ENCODE results near the gene ANKFN1. TPM values are rescaled to one million over a fixed set of nuclear protein-coding genes. Genes with fewer than 3 reads are reported as not detected.

Gene ANKFN1
- total and polyA plus RNA-seq, 2 donors from 2014 or later: 0.19 TPM; not detected in 1

GRCh38 chr17:56144223-56144622, 9.1 kb upstream of the ANKFN1 start:
- intact Hi-C loops (cut with DNase I): no loop called here
- no peak for FAIRE-seq
- Histone ChIP-seq H3K9me3 (ENCODE audit: control insufficient read depth in 2 of 3, insufficient read depth in 1 of 3, low read length in 3 of 3) (no peaks in the 10 kb centered on the region), H3K9ac (ENCODE audit: low read length in 3 of 3) (no peak overlapping the region), H3K36me3 (ENCODE audit: control insufficient read depth in 2 of 3, insufficient read depth in 3 of 3, low read length in 3 of 3) (no peaks in the 10 kb centered on the region), H3K27ac (ENCODE audit: low read depth in 2 of 2, low read length in 2 of 2) (no peak overlapping the region), H3K4me3 (ENCODE audit: low read length in 3 of 3) (no peak overlapping the region), H3K4me1 (ENCODE audit: control insufficient read depth in 2 of 3, insufficient read depth in 2 of 3, low read depth in 1 of 3, low read length in 3 of 3) (peaks cover 0 to 4% (median 4%) of the 10 kb centered on the region in 3 donors), H3K27me3 (ENCODE audit: control insufficient read depth, insufficient read depth, low read length) (no peaks in the 10 kb centered on the region)
- peak in 1 of 5 donors; percentile 25 for DNase-seq
- TF ChIP-seq, protein P1, sequence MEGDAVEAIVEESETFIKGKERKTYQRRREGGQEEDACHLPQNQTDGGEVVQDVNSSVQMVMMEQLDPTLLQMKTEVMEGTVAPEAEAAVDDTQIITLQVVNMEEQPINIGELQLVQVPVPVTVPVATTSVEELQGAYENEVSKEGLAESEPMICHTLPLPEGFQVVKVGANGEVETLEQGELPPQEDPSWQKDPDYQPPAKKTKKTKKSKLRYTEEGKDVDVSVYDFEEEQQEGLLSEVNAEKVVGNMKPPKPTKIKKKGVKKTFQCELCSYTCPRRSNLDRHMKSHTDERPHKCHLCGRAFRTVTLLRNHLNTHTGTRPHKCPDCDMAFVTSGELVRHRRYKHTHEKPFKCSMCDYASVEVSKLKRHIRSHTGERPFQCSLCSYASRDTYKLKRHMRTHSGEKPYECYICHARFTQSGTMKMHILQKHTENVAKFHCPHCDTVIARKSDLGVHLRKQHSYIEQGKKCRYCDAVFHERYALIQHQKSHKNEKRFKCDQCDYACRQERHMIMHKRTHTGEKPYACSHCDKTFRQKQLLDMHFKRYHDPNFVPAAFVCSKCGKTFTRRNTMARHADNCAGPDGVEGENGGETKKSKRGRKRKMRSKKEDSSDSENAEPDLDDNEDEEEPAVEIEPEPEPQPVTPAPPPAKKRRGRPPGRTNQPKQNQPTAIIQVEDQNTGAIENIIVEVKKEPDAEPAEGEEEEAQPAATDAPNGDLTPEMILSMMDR (IDR thresholded peaks at IDR 0.05; ENCODE audit: borderline replicate concordance, extremely low read depth, insufficient read depth): no peak

DNA sequence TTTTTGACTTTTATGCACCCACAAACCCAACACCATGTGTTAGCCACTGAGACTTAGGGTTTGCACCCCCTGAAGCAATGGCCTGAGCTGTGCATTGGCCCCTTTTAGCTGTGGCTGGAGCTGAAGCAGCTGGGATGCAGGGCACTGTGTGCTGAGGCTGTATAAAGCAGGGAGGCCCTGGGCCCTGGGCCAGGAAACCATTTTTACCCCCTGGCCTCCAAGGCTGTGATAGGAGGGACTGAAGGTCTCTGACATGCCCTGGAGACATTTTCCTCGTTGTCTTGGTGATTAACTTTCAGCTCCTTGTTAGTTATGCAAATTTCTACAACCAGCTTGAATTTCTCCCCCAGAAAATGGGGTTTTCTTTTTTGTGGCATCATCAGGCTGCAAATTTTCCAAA, 6.7 kb upstream of the ANKFN1 start:
- H3K9ac ChIP-seq (ENCODE audit: low read length in 3 of 3): no peak overlapping the region
- no peaks in the 10 kb centered on the region for H3K27me3 ChIP-seq (ENCODE audit: control insufficient read depth, insufficient read depth, low read length)
- FAIRE-seq (no peak), DNase-seq (no peak)
- H3K4me3 ChIP-seq (ENCODE audit: low read length in 3 of 3): no peak overlapping the region
- intact Hi-C loops (cut with DNase I): no loop called here
- TF ChIP-seq, protein P1 (IDR thresholded peaks at IDR 0.05; ENCODE audit: borderline replicate concordance, extremely low read depth, insufficient read depth): no peak
- no peaks in the 10 kb centered on the region for H3K36me3 ChIP-seq (ENCODE audit: control insufficient read depth in 2 of 3, insufficient read depth in 3 of 3, low read length in 3 of 3)
- H3K9me3 ChIP-seq (ENCODE audit: control insufficient read depth in 2 of 3, insufficient read depth in 1 of 3, low read length in 3 of 3): no peaks in the 10 kb centered on the region
- H3K27ac ChIP-seq (ENCODE audit: low read depth in 2 of 2, low read length in 2 of 2): peak overlapping the region; percentile 29 to 53
- H3K4me1 ChIP-seq (ENCODE audit: control insufficient read depth in 2 of 3, insufficient read depth in 2 of 3, low read depth in 1 of 3, low read length in 3 of 3): peaks cover 0 to 4% (median 4%) of the 10 kb centered on the region in 3 donors

GRCh38 chr17:56148333-56148732, 4.9 kb upstream of the ANKFN1 start:
- FAIRE-seq: no peak
- no peak for DNase-seq
- peak overlapping the region in 1 of 2 donors; percentile 35 for H3K27ac ChIP-seq (ENCODE audit: low read depth in 2 of 2, low read length in 2 of 2)
- no peaks in the 10 kb centered on the region for H3K36me3 ChIP-seq (ENCODE audit: control insufficient read depth in 2 of 3, insufficient read depth in 3 of 3, low read length in 3 of 3)
- no peaks in the 10 kb centered on the region for H3K27me3 ChIP-seq (ENCODE audit: control insufficient read depth, insufficient read depth, low read length)
- H3K9me3 ChIP-seq (ENCODE audit: control insufficient read depth in 2 of 3, insufficient read depth in 1 of 3, low read length in 3 of 3): no peaks in the 10 kb centered on the region
- H3K9ac ChIP-seq (ENCODE audit: low read length in 3 of 3): no peak overlapping the region
- H3K4me3 ChIP-seq (ENCODE audit: low read length in 3 of 3): no peak overlapping the region
- intact Hi-C loops (cut with DNase I): no loop called here
- TF ChIP-seq, protein P1 (IDR thresholded peaks at IDR 0.05; ENCODE audit: borderline replicate concordance, extremely low read depth, insufficient read depth): no peak
- peaks cover 0 to 4% (median 4%) of the 10 kb centered on the region in 3 donors for H3K4me1 ChIP-seq (ENCODE audit: control insufficient read depth in 2 of 3, insufficient read depth in 2 of 3, low read depth in 1 of 3, low read length in 3 of 3)

Data from kidney (tissue), 14 donors.